HG03095 (cell line): ENCODE measurements around the gene TIGD4.
"Not testable (repeated sequence)": the region's sequence is repeated elsewhere in the genome, so short reads cannot be mapped to it uniquely, and the experiment has no call there.

ENCODE experiments used
- ATAC-seq: cut with Tn5 transposase; IDR thresholded peaks from one replicate; pipeline ENCODE4 v1.9.1; 2021; ENCODE audit warnings: moderate library complexity; ENCODE audit not compliant: unreplicated experiment

The TIGD4 gene

DNA sequence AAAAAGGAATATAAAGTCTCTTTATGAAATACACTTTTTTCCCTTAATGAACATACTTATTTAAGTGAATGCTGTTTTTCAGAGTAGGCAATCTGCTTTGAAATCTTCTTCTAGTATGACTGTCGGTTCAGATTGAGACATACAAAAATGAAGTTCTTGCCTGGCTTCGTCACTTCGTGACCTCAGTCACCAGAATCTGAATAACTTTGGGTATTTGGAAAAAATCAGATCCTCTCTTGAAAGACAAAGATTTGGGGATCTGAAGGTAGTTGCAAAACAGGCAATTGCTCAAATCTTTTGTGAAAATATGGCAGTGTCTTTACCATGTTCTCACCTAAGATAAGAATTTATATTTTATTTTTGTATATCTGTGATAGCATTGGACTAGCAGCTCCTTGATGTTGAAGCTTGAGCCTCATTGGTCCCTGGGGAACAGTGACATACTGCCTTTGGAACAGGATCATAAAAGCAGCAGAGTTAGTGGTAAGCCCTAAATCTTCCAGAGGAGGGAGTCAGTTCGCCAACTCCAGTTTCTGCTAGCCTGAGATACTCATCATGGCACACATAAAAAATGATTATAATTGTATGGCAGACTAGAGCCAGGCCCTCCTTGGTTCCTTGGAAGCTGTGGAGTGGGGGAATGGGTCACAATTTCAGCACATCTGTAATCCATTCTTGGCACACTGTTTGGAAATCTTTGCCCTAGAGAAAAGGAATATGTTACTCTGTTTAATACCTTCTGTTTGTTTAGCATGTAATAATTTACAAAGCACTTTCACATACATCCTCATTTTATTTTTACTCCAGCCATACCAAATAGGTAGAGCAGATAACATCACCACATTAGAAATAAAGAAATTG is 5.2 kb upstream of the TIGD4 start:
- no peak for ATAC-seq

DNA sequence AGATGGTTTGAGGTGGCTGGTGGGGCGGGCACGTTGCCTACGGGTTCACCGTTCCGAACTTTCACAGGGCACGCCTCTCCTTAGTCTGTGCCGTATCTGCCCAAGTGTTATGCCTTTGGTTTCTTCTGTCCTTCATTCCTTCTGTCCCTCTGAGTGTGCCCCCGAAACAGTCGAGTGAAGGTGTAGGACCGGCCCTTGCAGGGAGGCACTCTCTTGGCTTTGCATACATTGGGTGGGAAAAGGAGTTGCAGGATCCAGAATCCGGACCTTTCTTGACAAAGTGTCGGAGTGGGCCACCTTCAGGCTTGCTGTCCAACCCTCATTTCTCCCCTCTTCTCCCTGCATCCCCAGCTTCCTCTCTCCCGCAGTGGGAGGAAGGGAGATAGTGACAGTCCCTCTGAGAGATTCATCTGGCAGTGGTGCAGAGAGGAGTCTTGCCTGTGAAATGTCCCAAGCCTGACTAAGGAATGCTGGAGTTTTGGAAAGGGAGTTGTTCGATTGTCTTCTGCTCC is 793 bp upstream of the TIGD4 start:
- no peak for ATAC-seq

DNA sequence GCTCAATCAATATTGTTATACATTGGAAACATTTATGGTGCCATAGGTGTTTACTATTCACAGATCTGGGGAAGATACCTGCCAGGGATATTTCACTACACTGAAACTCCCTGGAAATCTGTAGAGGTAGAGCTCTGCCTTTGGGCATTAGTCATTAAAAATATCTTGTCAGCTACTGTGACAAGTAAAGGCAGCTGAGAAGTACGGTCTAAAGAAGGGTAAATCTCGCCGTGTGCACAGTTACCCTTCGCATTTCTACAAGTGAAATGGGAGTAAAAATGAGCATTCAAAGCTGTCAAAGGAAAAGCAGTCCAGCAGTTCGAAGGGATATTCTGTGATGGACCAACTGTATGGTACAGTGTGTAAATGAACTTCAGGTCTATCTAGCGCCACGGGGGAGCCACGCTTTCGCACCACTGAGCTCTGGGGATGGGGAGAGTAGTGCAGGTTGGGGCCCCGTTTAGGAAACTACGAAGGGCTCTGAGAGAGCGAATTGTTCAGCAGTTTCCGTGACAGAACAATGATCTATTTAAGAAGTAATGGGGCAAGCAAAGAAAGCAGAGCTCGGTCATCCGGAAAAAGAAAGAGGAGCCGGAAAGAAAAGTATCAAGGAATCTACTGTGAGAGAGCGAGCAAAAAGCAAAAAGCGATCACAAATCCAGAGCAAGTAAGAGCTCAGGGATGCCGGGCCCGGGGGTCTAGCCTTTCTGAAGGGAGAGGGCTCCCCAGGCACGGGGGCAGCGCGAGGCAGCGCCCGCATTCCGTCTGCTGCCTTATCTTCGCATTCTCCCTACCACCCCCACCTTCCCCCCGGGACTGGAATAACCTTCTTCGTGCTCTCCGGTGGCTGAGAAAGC is 646 bp downstream of the TIGD4 start:
- peak; percentile 29 for ATAC-seq

DNA sequence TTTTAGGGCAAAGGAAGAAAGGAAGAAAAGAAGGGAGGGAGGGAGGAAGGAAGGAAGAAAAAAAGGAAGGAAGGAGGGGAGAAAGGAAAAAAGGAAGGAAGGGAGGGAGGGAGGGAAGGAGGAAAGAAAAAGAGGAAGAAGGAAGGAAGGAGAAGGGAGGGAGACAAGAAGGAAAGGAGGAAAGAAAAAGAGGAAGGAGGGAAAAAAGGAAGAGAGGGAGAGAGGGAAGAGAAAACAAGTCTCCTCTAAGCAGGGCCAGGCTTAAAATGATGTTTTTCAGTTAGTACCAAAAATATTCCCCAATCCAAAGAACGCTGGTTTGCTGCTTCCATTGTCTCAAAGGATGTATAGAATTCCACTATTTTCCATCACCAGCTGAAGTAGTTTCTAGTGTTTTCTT is 2.0 kb downstream of the TIGD4 start:
- no peak for ATAC-seq

DNA sequence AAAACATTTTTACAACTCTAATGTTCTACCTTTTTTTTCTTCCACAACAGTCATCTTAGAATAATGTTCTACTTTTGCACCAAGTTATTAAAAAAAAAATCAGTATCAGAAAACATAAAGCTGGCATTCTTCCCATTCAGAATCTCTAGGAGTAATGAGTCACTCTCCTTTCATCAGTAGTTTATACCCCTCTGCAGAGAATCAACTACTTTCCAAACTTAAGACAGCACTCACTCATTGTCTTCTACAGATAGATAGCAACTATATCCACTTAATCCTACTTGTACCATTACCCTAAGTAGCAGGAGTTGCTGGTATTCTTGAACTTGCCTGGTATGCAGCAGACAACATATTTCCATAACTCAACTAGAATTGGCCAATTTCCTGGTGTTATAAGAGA is 3.2 kb downstream of the TIGD4 start:
- ATAC-seq, result no peak

DNA sequence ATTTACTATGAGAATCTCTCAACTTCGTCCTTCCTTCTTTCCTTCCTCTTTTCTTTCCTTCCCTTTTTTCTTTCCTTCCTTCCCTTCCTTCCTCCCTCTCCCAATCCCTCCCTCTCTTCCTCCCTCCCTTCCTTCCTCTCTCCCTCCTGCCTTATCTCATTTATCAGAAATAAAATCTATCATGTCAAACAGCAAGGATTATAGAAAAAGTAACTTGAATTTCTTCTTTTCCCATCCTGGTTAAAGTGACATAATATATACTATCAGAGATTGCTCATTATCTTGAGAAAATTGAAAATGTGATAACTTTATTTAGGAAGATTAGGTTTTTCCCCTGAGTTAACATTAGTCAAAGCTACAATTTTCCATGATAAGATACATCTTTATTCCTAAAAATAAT is 5.6 kb downstream of the TIGD4 start:
- no peak for ATAC-seq

DNA sequence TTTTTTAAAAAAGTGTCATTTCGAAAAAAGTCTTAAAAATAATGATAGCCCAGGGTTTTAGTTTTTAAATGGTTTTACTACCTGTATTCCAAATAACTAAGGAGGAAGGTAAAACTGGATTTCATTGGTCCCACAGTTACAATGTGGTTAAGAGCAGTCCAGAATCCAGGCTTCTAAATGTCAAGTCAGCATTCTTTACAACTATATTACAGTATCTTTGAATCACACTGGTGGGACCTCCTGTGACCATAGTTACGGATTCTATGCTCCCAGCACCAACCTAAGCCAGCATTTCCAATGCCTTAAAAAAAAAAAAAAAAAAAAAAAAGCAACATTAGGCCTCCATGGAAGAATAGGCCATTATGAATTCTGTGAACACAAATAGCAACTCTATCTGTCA is 6.2 kb downstream of the TIGD4 start:
- ATAC-seq, result no peak

DNA sequence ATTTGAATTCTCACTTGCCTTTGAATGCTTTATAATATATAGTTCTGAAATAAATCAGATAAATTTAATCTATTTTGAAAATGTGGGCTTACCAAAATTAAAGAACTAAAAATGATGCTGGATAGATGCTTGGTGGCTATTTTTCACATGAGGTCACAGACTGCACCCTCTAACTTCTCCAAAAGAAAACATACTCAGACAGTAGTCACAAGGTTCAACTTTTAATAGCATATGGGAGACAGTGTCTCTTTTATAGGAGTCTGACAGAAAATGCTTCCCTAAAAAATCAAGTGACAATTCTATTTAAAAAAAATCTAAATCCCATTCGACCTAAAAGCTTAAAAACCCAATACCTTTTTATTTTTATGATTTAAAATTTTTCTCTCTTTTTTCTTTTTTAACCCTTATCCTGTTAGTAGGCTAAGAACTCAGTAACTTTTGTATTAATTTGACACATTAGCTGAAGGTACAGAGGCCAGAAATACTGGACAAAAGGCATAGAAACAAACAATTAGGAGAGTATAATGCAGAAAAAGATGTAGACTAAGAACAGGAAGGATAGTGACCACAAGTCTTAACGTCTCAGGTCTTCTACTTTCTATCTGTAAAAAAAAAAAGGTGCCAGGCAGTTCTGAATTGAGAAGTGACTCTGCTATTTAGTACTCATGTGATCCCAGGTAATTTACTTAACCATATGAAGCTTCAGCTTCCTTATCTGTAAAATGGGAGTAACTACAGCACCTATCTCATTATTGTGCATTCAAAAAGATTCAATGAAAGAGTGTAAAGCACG is 7.6 kb downstream of the TIGD4 start:
- peak; percentile 92 for ATAC-seq

DNA sequence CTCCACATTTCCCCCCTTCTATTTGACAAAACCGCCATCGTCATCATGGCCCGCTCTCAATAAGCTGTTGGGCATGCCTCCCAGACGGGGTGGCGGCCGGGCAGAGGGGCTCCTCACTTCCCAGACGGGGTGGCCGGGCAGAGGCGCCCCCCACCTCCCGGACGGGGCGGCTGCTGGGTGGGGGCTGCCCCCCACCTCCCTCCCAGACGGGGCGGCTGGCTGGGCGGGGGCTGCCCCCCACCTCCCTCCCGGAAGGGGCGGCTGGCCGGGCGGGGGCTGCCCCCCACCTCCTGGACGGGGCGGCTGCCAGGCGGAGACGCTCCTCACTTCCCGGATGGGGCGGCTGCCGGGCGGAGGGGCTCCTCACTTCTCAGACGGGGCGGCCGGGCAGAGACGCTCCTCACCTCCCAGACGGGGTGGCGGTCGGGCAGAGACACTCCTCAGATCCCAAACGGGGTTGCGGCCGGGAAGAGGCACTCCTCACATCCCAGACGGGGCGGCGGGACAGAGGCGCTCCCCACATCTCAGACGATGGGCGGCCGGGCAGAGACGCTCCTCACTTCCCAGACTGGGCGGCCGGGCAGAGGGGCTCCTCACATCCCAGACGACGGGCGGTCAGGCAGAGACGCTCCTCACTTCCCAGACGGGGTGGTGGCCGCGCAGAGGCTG is 14.3 kb downstream of the TIGD4 start:
- ATAC-seq, result not testable (repeated sequence)

DNA sequence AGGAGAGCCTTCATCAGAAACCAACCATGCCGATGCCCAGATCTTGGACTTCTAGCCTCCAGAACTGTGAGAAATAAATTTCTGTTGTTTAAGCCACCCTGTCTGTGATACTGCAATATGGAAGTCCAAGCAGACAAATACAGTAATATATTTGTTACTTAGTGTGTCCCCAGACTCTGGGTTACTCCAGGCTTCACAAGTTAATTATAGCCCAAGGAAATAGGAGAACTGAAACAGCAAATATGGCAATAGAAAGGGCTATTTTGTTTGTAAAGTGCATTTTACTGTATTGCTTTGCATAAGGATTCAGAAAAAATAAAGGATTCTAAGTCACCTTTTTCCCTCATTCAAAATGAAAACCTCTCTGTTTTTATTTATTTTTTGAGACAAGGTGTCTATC is 15.7 kb downstream of the TIGD4 start:
- ATAC-seq, result no peak

DNA sequence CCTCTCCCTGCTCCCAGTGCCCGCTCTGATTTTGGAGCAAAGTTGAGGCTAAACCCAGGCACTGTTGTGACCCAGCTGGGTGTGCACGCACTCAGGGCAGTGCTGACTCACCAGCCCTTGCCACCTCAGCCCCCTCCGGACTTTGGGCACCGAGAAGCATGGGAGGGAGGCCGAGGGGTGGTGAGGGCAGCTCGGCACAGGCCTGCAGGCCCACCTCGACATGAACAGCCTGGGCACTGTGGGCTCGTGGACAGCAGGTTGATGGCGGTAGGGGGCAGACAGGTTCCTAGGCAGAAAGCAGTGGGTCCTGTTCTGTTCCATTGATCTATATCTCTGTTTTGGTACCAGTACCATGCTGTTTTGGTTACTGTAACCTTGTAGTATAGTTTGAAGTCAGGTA is 30.9 kb downstream of the TIGD4 start:
- ATAC-seq, result no peak

DNA sequence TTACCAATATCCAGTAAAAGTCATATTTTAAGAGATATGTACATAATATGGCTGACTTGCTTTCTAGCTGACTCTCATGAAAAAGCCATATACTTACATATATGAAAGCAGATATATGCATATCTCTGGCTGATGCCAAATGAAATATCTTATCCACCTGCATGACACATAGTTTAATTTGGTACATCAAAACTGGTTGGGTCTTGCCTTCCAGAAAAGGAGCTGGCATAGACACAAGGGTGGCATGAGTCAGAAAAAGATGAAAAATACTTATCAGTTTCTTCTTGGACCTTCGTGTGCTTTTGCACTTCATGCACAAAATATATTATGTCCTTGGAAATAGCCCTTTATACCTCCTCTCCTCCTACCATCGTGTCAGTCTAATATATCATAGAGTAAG is 32.1 kb downstream of the TIGD4 start:
- no peak for ATAC-seq

DNA sequence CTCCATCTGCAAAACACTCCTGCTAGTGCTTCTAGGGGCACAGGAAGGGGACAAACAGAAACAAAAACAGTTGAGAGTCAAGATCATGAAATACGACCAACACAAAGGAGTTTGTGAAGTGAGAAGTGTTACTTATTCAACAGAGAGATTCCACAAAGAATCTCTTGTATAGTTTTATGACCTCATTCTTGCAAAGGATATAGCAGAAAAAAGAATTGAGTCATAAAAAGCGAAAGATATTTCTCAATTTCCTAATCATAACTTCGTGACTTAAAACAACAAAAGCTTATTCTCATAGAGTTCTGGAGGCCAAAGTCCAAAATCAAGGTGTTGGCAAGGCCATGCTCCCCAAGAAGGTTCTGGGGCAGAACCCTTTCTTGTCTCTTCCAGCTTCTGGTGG is 40.7 kb downstream of the TIGD4 start:
- ATAC-seq, result no peak

DNA sequence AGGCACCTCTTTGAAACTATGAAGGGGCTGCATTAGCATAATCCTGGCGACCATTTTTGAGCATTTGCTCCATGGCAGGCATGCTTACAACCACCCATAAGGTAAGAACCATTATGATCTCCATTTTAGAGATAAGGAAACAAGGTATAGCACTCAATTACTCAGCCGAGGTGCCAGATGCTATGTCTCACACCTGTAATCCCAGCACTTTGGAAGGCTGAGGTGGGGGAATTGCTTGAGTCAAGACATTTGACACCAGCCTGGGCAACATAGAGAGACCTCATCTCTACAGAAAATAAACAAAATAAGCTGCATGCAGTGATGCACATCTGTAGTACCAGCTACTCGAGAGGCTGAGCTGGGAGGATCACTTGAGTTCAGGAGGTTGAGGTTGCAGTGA is 43.6 kb downstream of the TIGD4 start:
- no peak for ATAC-seq

DNA sequence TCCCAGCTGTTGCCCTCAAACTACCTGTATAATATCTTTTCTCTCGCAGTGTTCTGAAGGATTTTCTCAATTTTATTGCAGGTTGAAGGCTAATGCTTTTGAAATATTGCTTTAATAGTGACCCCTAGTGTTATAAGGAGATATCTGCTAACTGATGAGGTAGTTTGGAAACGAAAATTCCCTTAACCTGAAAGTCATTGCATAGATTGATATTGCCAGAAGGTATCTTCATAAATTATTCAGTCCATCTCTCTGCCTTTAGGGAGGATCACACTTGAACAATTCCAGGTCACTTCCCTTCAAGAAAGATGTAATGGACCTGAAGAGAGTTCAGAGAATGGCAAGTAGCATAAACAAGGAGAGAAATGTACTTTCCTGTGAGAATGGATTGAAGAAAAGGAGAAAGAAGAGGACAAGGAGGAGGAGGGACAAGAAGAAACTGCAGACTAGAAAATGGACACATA is 44.1 kb downstream of the TIGD4 start:
- no peak for ATAC-seq

DNA sequence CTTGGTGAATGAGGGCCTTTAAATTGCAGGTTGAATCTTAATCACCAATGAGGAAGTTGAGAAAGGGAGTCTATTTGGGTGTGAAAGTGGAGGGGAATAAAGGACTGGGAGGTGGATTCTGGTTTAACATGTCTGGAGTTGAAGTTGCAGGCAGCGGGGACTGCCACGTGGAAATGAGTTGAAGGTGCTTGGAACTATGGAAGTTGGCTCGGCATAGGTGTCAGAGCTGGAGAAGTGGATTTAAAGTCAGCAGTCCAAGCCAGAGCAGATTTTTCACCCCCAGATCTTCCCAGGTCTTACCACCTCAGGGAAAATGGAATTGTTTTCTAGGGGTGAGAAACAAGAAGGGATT is 44.9 kb downstream of the TIGD4 start:
- ATAC-seq, result no peak

DNA sequence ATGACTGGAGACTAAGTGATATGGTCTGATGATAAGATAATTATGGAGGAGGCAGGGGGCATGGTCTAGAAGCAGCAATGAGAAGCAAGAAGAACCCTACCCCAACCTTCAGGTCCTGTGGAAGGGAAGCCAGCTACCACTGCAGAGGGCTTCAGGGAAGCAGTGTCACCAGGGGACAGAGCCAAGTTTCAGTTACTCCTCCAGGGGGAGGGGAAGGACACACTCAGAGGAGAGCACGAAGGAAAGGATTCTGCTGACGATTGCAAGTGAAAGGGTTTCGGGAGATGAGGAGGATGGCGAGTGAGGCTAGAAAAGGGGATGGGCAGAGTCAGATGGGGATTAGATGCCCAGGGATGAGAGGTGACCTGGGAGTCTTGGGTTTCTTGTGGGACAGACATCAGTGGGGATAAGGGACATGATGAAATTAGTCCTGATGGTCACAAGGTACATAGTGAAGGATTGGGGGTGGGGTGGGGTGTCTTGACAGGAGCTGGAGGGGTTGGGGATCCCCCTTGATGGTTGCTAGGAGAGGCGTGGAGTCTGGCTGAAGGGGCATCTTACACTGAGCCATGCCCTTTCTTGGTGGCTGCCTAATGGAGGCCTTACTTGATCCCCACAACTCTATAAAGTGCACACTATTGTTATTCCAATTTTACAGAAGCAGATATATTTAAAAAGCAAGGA is 45.4 kb downstream of the TIGD4 start:
- no peak for ATAC-seq

DNA sequence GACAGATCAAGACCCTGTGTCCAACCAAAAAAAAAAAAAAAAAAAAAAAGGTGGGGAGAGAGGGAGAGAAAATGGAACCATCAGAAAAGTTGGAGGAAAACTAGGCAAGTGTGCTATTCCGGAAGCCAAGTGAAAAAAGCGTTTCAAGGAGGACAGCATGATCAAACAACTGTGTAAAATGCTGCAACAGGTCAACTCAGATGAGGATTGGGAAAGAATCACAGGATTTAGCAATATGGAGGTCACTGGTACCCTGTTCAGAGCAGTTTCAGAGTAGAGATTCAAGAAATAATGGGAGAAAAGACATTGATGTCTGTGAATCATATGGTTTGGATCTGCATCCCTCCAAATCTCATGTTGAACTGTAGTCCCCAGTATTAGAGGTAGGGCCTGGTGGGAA is 47.5 kb downstream of the TIGD4 start:
- ATAC-seq, result no peak

DNA sequence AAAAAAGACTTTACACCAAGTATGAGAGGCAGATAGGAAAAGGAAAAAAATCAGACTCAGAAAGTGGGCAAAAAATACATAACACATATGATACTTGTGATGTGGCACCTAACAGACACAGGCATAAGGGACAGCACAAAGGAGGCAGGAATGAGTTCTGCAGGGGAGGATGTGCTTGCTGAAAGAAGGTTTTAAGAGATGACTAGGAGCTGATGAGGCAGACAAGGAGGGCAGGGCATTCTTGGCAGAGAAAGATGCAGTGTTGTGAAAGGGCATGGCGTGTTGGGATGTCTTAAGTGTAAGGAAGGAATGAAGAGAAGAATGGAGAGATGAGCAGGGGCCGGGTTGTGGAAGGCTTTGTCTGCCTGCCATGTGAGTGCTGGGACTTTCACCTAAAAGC is 50.1 kb downstream of the TIGD4 start:
- no peak for ATAC-seq

DNA sequence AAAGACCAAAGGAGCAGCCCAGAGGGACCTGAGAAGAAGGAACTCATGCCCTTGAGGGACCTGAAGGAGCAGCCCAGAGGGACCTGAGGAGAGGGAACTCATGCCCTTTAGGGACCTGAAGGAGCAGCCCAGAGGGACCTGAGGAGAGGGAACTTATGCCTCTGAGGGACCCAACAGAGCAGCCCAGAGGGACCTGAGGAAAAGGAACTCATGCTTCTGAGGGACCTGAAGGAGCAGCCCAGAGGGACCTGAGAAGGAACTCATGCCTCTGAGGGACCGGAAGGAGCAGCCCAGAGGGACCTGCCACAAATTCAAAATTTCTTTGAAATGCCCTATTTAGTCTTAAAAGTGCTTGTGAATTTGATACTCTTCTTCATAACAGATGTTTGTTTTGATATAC is 51.2 kb downstream of the TIGD4 start:
- no peak for ATAC-seq
